ENCODE data around the gene MOB4.
"Not testable (repeated sequence)": the region's sequence is repeated elsewhere in the genome, so short reads cannot be mapped to it uniquely, and the experiment has no call there.

Gene MOB4

GRCh38 chr2:197514754-197515153 is 1.1 kb upstream of the MOB4 start:
- no peak for DNase-seq (ENCODE audit: low read depth, low spot score)

GRCh38 chr2:197515315-197515738 is 539 bp upstream of the MOB4 start:
- peak; percentile 5 for DNase-seq (ENCODE audit: low read depth, low spot score)

GRCh38 chr2:197516393-197516761 is 511 bp downstream of the MOB4 start:
- DNase-seq (ENCODE audit: low read depth, low spot score), result no peak

DNA sequence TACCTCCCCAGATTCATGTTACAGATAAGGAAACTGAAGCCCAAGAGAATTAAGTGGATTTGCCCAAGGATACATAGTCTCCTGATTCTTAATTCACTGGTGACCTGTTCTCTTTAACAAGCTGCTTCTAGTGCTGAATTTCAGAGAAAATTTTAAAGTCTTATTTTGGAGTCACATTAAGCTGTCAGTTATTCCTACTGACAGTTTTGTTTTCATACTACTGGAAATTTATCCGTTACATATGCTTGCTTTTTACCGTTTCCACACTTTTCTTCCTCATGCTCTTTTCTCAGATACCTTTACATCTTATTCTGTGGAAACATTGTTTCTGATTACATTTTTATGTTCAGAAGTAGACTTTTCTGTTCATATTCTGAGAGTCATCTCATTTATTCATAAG is 1.3 kb downstream of the MOB4 start:
- DNase-seq (ENCODE audit: low read depth, low spot score), result no peak

DNA sequence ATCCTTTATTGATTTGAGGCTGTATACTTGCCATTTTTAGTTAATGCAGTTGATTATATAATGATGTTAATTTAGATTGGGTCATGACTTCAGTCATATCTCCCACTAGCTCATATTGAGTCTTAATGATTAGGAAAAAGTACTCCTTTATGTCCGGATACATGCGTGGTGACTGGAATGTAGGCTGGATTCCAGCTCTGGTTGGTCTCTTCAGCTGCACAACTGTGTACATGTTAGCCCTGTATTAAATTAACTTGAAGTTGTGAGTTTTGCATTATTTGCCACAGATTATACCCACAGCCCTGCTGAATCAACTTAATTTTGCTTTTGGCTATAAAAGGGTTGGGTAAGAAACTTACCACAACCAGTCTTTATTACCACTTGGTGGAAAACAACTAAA is 22.5 kb downstream of the MOB4 start:
- no peak for DNase-seq (ENCODE audit: low read depth, low spot score)

DNA sequence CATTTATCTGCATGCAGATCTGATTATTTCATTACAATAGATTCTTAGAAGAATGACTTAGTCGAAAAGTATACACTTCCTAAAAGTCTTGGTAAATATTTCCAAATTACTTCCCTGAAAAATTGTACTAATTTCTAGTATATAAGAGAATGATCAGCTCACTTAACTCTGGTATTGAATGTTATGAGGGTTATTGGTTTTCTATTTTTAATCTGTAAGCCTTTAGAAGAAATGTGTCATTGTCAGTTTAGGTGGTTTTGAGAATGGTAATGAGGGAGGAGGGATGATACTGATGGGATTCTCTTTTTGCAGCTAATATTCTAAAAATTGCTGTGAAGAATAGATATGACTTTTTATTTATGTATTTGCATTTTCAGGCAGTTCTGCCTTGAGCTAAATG is 23.9 kb downstream of the MOB4 start:
- DNase-seq (ENCODE audit: low read depth, low spot score), result no peak

DNA sequence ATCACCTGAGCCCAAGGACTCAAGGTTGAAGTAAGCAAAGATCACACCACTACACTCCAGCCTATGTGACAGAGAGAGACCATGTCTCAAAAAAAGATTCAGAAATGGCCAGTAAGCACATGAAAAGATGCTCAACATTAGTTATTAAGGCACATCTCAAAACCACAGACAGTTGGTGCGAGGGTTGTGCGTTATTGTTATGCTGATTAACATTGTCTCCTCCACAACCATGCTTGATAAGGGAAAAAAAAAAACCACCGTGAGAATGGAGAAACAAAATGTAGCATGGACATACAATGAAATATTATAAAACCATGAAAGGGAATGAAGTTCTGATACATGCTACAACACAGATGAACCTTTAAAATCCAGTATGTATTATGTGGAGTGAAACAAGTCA is 27.3 kb downstream of the MOB4 start:
- DNase-seq (ENCODE audit: low read depth, low spot score), result no peak

- DNase-seq (ENCODE audit: low read depth, low spot score), result no peak
Measured at GRCh38 chr2:197547163-197547900, 31.5 kb downstream of the MOB4 start.

DNA sequence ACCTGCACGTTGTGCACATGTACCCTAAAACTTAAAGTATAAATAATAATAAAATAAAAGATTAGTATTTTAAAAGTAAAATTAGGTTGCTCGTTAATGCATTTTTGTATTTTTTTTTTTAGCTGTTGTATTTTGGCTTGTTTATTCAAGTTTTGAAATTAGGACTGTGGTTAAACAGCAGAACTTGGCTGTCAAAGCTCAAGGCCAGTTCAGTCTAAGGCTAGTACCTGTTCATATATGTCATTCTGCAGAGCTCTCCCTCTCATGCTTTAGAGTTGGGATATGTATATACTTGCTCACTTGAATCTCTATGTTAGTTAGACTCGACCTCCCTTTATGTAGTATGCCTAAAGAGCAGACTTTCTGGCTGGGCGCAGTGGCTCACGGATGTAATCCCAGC is 32.7 kb downstream of the MOB4 start:
- no peak for DNase-seq (ENCODE audit: low read depth, low spot score)

DNA sequence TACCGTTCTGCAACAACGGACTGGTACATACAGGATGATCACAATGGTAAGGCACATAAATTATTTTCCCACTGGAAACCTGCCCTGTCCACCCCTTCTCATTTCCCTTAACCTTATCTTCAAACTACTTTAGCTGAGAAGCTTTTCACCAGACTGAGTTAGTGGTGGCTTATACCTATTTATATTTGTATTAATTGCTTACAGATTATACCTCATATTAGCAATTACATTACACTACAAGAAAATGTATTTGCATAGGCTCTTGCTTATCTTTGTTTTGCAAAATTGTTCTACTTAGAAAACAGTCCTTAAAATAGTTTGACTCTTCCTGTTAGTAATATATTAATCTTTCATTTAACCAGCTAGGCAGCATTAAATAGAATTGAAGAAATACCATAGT is 35.4 kb downstream of the MOB4 start:
- DNase-seq (ENCODE audit: low read depth, low spot score), result not testable (repeated sequence)

DNA sequence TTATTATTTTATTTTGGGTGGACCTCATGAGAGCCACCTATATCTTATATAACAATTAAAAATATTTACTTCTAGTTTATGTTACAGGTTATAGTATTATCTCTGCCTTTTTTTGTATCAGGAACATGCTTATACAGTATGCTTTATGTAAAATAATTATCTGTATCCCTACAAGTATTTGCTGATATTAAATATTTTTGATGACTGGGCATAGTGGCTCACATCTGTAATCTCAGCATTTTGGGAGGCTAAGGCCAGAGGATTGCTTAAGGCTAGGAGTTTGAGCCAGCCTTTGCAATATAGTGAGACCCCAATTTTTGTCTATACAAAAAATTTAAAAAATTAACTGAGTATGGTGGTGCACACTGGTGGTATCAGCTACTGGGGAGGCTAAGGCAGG is 39.6 kb downstream of the MOB4 start:
- DNase-seq (ENCODE audit: low read depth, low spot score), result no peak

- no peak for DNase-seq (ENCODE audit: low read depth, low spot score)
Measured at GRCh38 chr2:197556456-197556855, 40.6 kb downstream of the MOB4 start.

DNA sequence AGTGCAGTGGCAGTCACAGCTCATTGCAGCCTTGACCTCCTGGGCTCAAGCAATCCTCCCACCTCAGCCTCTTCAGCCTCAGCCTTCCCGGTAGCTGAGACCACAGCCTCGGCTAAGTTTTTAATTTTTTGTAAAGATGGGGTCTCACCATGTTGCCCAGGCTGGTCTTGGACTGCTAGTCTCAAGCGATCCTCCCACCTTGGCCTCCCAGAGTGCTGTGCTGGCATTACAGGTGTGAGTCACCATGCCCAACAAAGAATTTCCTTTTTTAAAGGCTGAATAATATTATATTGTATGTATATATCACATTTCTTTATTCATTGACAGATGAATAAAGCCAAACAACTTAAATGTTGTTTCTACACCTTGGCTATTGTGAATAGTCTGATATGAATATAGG is 42.5 kb downstream of the MOB4 start:
- DNase-seq (ENCODE audit: low read depth, low spot score), result no peak

DNA sequence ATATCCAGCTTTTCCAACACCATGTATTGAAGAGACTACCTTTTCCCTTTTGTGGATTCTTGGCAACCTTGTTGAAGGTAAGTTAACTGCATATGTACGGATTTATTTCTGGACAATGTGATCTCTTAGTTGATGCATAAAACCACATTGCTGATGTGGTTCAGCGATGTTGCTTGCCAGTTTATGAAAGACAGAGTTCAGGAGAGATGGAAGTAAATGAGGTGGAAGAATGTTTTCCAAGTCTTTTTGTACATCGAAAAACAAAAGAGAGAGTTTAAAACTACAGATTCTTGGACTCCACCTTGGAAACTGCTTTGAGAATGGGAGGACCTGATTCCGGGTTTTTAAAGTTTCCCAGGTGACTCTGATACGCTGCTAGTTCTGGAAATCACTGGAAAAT is 43.8 kb downstream of the MOB4 start:
- no peak for DNase-seq (ENCODE audit: low read depth, low spot score)

DNA sequence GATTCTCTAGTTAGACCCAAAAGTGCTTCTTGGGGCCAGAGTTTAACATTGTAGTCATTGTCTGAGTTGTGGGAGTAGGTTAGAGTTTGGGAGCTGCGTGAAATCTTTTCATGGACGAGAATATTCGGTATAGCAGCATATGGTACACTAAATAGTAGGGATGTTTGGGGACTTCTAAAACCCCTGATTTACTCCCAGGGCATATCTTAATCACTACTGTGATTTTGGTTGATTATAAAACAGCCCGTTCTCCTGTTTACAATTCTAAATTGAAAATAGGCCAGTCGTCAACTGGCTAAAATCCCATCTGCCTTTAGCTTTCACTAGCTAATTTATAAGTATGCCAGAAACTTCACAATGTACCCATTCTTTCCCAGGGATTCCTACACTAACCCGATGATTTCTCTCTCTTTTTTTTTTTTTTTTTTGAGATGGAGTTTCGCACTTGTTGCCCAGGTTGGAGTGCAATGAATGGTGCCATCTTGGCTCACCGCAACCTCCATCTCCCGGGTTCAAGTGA is 44.3 kb downstream of the MOB4 start:
- DNase-seq (ENCODE audit: low read depth, low spot score), result no peak

DNA sequence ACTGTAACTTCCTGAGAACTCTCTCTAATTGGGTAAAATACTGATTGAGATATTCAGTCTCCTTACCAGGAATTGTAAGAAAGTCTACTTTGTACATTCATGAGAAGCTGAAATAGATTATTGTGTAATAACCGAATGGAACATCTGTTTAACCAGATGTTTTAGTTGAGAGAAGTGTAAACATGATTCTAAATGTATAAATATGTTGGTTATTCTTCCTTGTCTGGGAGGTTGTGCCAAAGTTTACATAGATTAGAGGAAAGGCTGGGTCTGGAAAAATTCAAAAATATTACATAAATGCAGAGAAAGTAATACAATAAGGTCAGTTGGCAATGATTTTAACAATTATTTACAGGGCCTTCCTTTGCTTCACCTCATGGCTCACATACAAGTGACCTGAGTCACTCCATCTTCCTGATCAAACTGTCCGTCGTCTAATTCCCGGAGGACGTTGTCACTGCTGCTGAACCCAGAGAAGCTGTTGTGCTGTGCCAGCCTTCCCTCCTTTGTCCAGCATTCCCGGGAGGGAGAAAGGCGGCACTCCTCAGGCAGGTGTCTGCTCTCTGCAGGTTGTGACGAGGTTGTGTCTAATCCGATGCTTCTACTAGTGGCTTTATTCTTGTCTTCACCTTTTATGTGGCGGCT is 55.9 kb downstream of the MOB4 start:
- DNase-seq (ENCODE audit: low read depth, low spot score), result no peak

DNA sequence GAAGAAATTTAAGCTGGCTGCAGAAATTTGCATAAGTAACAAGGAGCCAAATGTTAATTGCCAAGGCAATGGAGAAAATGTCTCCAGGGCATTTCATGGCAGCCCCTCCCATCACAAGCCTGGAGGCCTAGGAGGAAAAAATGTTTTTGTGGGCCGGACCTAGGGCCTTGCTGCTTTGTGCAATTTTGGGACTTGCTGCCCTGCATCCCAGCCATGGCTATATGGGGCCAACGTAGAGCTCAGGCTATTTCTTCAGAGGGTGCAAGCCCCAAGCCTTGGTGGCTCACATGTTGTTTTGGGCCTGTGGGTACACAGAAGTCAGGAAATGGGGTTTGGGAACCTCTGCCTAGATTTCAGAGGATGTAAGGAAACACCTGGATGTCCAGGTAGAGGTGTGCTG is 57.7 kb downstream of the MOB4 start:
- DNase-seq (ENCODE audit: low read depth, low spot score), result no peak

DNA sequence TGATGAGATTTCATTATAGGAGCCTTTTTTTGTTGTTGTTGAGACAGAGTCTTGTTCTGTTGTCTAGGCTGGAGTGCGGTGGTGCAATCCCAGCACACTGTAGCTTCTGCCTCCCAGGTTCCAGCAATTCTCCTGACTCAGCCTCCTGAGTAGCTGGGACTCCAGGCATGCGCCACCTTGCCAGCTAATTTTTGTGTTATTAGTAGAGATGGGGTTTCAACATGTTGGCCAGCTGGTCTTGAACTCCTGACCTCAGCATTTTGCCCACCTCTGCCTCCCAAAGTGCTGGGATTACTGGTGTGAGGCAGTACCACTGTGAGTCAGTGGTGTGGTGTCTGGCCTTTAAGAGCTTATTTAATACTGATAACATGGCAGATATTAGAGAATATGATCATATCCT is 60.1 kb downstream of the MOB4 start:
- no peak for DNase-seq (ENCODE audit: low read depth, low spot score)

GRCh38 chr2:197576631-197577030 is 60.8 kb downstream of the MOB4 start:
- DNase-seq (ENCODE audit: low read depth, low spot score), result no peak

DNA sequence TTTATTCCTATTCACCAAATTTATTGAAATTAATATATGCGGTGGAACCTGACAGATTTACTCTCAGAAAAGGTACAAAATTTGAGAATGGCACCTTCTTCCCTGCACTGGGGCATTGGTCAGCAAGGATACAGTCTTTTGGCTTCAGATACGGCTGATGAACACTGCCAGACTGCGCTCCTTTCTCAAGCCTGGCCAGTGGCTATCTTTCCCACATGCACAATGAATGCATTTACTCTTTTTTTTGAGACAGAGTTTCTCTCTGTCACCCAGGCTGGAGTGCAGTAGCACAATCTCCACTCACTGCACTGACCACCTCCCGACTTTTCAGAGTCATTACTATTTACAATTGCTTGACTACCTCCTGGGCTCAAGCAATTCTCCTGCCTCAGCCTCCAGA is 61.6 kb downstream of the MOB4 start:
- no peak for DNase-seq (ENCODE audit: low read depth, low spot score)

- not testable (repeated sequence) for DNase-seq (ENCODE audit: low read depth, low spot score)
Measured at GRCh38 chr2:197578294-197578693, 62.4 kb downstream of the MOB4 start.

GRCh38 chr2:197580166-197580565 is 64.3 kb downstream of the MOB4 start:
- not testable (repeated sequence) for DNase-seq (ENCODE audit: low read depth, low spot score)

DNA sequence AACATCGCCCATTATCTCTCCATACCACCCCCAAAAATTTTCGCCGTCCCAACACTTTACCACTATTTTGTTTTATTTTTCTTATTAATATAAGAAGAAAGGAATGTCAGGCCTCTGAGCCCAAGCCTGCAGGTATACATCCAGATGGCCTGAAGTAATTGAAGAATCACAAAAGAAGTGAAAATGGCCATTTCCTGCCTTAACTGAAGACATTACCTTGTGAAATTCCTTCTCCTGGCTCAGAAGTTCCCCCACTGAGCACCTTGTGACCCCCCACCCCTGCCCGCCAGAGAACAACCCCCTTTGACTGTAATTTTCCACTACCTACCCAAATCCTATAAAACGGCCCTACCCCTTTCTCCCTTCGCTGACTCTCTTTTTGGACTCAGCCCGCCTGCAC is 71.4 kb downstream of the MOB4 start:
- not testable (repeated sequence) for DNase-seq (ENCODE audit: low read depth, low spot score)

Data from activated CD4-positive, CD25-positive, alpha-beta regulatory T cell treated with anti-CD3 and anti-CD28 coated beads, Interleukin-2, amount 50 U/mL, for 16 hours (primary cell).